HCT116 (cell line): Measurements from ENCODE around the gene LZTR1. TPM values are rescaled to one million over a fixed set of nuclear protein-coding genes. Genes with fewer than 3 reads are reported as not detected.
A peak's percentile ranks its signal among the peaks of the same experiment; 100 is the strongest.

Experiments
- ATAC-seq: fragments of 200-7000 bp; cut with Tn5 transposase; 2 replicates; pipeline ENCODE4 v1.9.1; 2020; ENCODE audit warnings: mild to moderate bottlenecking, moderate library complexity
- BruUV-seq: library from RNA; stranded (reverse); fragments of 400-500 nt; replicated peaks from 2 replicates; lab custom pipeline; 2021; lab: Mats Ljungman, UMichigan
- CTCF ChIA-PET: fragments of 300-600 bp; sonication (Branson Sonifier 250); formaldehyde crosslinking; loops from one replicate; lab custom pipeline; 2021; ENCODE audit warnings: antibody characterized with exemption; lab: Charles Lee
- POLR2A ChIA-PET: fragments of 300-600, 350-600 bp; sonication (Branson Sonifier 250); formaldehyde crosslinking; loops from one replicate; lab custom pipeline; 2021; ENCODE audit warnings: antibody characterized with exemption; lab: Charles Lee
- RAD21 ChIA-PET, 2 experiments: fragments of 300-600 bp; sonication (Branson Sonifier 250); formaldehyde crosslinking; loops; one replicate each; lab custom pipeline; 2023; ENCODE audit warnings: low total read pairs in 2 of 2; ENCODE audit not compliant: uncharacterized antibody in 2 of 2, unreplicated experiment in 2 of 2, low non-redundant PET in 1 of 2; lab: Charles Lee
- DNase-seq: peaks from one replicate; pipeline ENCODE4 v3.0.0-alpha.2; 2010; ENCODE audit warnings: low read depth, low spot score
- H2AFZ ChIP-seq: fragments of 200-600 bp; shearing (Covaris generic), sonication (generic); 2 replicates; pipeline ENCODE4 v1.6.1; 2017; ENCODE audit warnings: low read depth, mixed run types, mixed read lengths, antibody characterized with exemption, low read length; ENCODE audit not compliant: poor library complexity, severe bottlenecking
- H3K27ac ChIP-seq: 2 replicates; pipeline ENCODE4 v1.5.1; 2012; ENCODE audit warnings: low read depth, low read length
- H3K27me3 ChIP-seq: fragments of 200-600 bp; sonication (generic); 2 replicates; pipeline ENCODE4 v1.6.1; 2016; ENCODE audit warnings: mixed run types, low read length, mixed read lengths; ENCODE audit not compliant: insufficient read depth
- H3K36me3 ChIP-seq, 2 experiments: fragments of 200-500 bp in 1 of 2; fragments of 200-600 bp in 1 of 2; sonication (Bioruptor generic) in 1 of 2; sonication (generic) in 1 of 2; 2 replicates each; pipeline versions ENCODE4 v1.5.1 to v1.6.1; 2014 to 2016; ENCODE audit warnings: low read length in 2 of 2, inconsistent platforms in 1 of 2, mixed read lengths in 1 of 2, mixed run types in 1 of 2; ENCODE audit not compliant: insufficient read depth in 2 of 2, control insufficient read depth in 1 of 2
- H3K4me1 ChIP-seq, 2 experiments: fragments of 200-600 bp in 1 of 2; sonication (generic) in 1 of 2; 2 replicates each; pipeline versions ENCODE4 v1.5.1 to v1.6.1; 2012 to 2017; ENCODE audit warnings: low read length in 2 of 2, inconsistent platforms in 1 of 2, mild to moderate bottlenecking in 1 of 2, mixed read lengths in 1 of 2, mixed run types in 1 of 2, moderate library complexity in 1 of 2; ENCODE audit not compliant: insufficient read depth in 2 of 2, control insufficient read depth in 1 of 2
- H3K4me2 ChIP-seq: fragments of 200-600 bp; sonication (generic); 2 replicates; pipeline ENCODE4 v1.6.1; 2017; ENCODE audit warnings: mixed run types, low read length, mixed read lengths
- H3K4me3 ChIP-seq, 2 experiments: fragments of 200-600 bp in 1 of 2; sonication (generic) in 1 of 2; replicated peaks in 1 of 2; 2 replicates each; pipeline ENCODE4 v1.5.1; 2011 to 2016; ENCODE audit warnings: low read length in 2 of 2, control low read depth in 1 of 2, low read depth in 1 of 2, mild to moderate bottlenecking in 1 of 2, mixed read lengths in 1 of 2, mixed run types in 1 of 2
- H3K79me2 ChIP-seq: fragments of 200-600 bp; sonication (generic); 2 replicates; pipeline ENCODE4 v1.6.1; 2017; ENCODE audit warnings: mild to moderate bottlenecking, mixed run types, low read length, moderate library complexity, mixed read lengths; ENCODE audit not compliant: insufficient read depth
- H3K9ac ChIP-seq: fragments of 200-600 bp; sonication (generic); 2 replicates; pipeline ENCODE4 v1.6.1; 2016; ENCODE audit warnings: low read length, mixed read lengths
- H3K9me2 ChIP-seq: fragments of 200-600 bp; sonication (generic), shearing (Covaris generic); 2 replicates; pipeline ENCODE4 v1.6.1; 2017; ENCODE audit warnings: mixed run types, mild to moderate bottlenecking, moderate library complexity; ENCODE audit not compliant: insufficient read depth
- H3K9me3 ChIP-seq, 2 experiments: fragments of 200-500 bp in 1 of 2; fragments of 200-600 bp in 1 of 2; sonication (Bioruptor generic) in 1 of 2; sonication (generic) in 1 of 2; 2 replicates each; pipeline ENCODE4 v1.6.1; 2014 to 2017; ENCODE audit warnings: low read length in 2 of 2, mixed read lengths in 2 of 2, inconsistent platforms in 1 of 2, low read depth in 1 of 2, mild to moderate bottlenecking in 1 of 2, mixed run types in 1 of 2, moderate library complexity in 1 of 2; ENCODE audit not compliant: control insufficient read depth in 1 of 2, insufficient read depth in 1 of 2
- H4K20me1 ChIP-seq: fragments of 200-600 bp; sonication (generic), shearing (Covaris generic); 2 replicates; pipeline ENCODE4 v1.6.1; 2017; ENCODE audit warnings: mixed run types, mild to moderate bottlenecking, moderate library complexity; ENCODE audit not compliant: insufficient read depth
- CBX3 ChIP-seq: IDR thresholded peaks from 2 replicates; pipeline ENCODE4 v1.6.1; 2012; ENCODE audit warnings: low read depth
- EGR1 ChIP-seq: IDR thresholded peaks from 2 replicates; pipeline ENCODE4 v1.6.1; 2012; ENCODE audit warnings: low read depth
- ELF1 ChIP-seq: IDR thresholded peaks from 2 replicates; pipeline ENCODE4 v1.6.1; 2012; ENCODE audit warnings: low read depth, borderline replicate concordance
- EZH2 ChIP-seq: fragments of 200-600 bp; sonication (generic); IDR thresholded peaks from 2 replicates; pipeline ENCODE4 v1.6.1; 2017; ENCODE audit warnings: antibody characterized with exemption, mixed run types
- EZH2phosphoT487 ChIP-seq: fragments of 200-600 bp; IDR thresholded peaks from 2 replicates; pipeline ENCODE4 v1.6.1; 2018; ENCODE audit warnings: antibody characterized with exemption, borderline replicate concordance
- FOSL1 ChIP-seq: IDR thresholded peaks from 2 replicates; pipeline ENCODE4 v1.6.1; 2012; ENCODE audit warnings: low read depth
- POLR2A ChIP-seq: IDR thresholded peaks from 2 replicates; pipeline ENCODE4 v1.7.0; 2011; ENCODE audit warnings: borderline replicate concordance; ENCODE audit not compliant: insufficient read depth, insufficient read length; ENCODE audit errors: extremely low read depth
- POLR2AphosphoS5 ChIP-seq: IDR thresholded peaks from 2 replicates; pipeline ENCODE4 v1.6.1; 2011; ENCODE audit warnings: mild to moderate bottlenecking, low read depth, low read length, moderate library complexity
- SRF ChIP-seq: IDR thresholded peaks from 2 replicates; pipeline ENCODE4 v1.6.1; 2012; ENCODE audit warnings: low read depth
- TCF7L2 ChIP-seq: IDR thresholded peaks from 2 replicates; pipeline ENCODE4 v1.7.0; 2011; ENCODE audit warnings: borderline replicate concordance, inconsistent platforms; ENCODE audit not compliant: insufficient read depth, insufficient read length; ENCODE audit errors: extremely low read depth
- ZFX ChIP-seq: fragments of 450-650 bp; IDR thresholded peaks from 2 replicates; pipeline ENCODE4 v1.6.1; 2017
- ZNF274 ChIP-seq: fragments of 200-500 bp; sonication (Bioruptor generic); IDR thresholded peaks from 2 replicates; pipeline ENCODE4 v1.6.1; 2014; ENCODE audit warnings: mild to moderate bottlenecking, low read depth, low read length, inconsistent platforms
- intact Hi-C: fragments of 100-400 bp; cut with micrococcal nuclease; formaldehyde crosslinking; loops from 2 replicates; pipeline ENCODE4 v1.10.0; 2022
- total RNA-seq: library from RNA; stranded (reverse); gene quantifications from one replicate; pipeline ENCODE4 v1.2.1, GENCODE V29; 2021; ENCODE audit not compliant: unreplicated experiment
- TF ChIP-seq, protein P1 (sequence below): IDR thresholded peaks from 2 replicates; pipeline ENCODE4 v1.6.1; 2012
- TF ChIP-seq, protein P2 (sequence below): IDR thresholded peaks from 2 replicates; pipeline ENCODE4 v1.6.1; 2012
- TF ChIP-seq, protein P3 (sequence below): IDR thresholded peaks from 2 replicates; pipeline ENCODE4 v1.6.1; 2012; ENCODE audit warnings: low read depth
- TF ChIP-seq, protein P4 (sequence below), 3 experiments: fragments of 200-600 bp in 1 of 3; sonication (generic) in 1 of 3; IDR thresholded peaks in 2 of 3; conservative IDR thresholded peaks in 1 of 3; 2 replicates each; pipeline ENCODE4 v1.5.1; 2012 to 2017; ENCODE audit warnings: low read depth in 2 of 3, low read length in 2 of 3, antibody characterized with exemption in 1 of 3, borderline replicate concordance in 1 of 3, control low read depth in 1 of 3, mild to moderate bottlenecking in 1 of 3, mixed read lengths in 1 of 3, mixed run types in 1 of 3, moderate library complexity in 1 of 3; ENCODE audit not compliant: insufficient read depth in 1 of 3

LZTR1 gene
- total RNA-seq, 1 experiment from 2014 or later: 56.5 TPM

DNA sequence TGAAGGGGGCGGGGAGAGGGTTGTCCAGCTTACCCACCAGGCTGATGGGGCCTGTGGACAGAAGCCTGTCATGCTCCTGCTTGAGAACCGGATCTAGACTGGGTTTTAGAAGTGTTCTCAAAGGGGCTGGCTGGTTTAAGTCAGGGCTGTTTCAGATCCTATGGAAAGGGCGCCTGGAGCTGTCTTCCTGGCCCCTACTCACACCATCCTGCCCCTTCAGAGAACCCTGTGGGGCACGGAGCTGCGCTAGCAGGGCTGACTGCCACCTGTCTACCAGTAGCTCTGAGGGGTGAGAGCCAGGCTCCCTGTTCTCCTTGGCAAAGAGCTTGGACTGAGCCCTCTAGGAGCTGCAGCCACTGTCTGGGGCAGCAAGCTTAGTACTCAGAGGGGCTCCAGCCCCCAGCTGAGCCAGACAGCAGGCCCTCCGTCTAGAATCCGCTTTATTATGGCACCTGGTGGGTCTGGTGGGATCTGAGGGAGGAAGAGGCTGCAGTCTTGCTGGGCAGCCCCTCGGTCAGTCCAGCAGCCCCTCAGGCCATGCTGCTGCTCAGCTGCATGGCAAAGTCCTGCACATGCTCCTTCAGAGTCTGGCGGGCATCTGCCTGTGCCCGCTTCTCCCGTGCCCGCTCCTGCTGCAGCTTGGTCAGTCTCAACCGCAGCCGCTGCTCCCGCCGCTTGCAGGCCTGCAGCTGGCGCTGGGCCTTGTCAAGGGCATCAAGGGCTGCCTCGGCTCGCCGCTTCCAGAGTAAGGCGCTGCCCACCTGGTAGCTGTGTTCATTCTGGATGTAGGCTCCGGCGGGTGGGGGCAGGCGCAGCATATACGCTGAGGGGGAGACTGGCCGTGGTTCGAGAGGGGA lies 17.5 kb downstream of the LZTR1 start:
- Histone ChIP-seq H3K9me3 (no peaks in the 10 kb centered on the region), H3K4me3 (no peak overlapping the region), H2AFZ (no peak overlapping the region), H3K4me1 (peaks cover 17 to 28% of the 10 kb centered on the region in 2 experiments), H3K36me3 (peaks cover 3 to 11% of the 10 kb centered on the region in 2 experiments; a peak in 3 of 4 replicates), H3K9ac (0 out of 2 replicates have a peak overlapping the region, but pooled peaks have one; percentile 95), H3K9me2 (no peaks in the 10 kb centered on the region), H4K20me1 (no peaks in the 10 kb centered on the region), H3K4me2 (peak overlapping the region; percentile 86; the same call in 1 of the 2 replicates), H3K27me3 (no peaks in the 10 kb centered on the region), H3K79me2 (peaks cover 38% of the 10 kb centered on the region), H3K27ac (peak overlapping the region; percentile 97; the same call in 1 of the 2 replicates)
- ChIA-PET RAD21 (interaction anchor here in 1 of 2 experiments (0.6 kb wide), 1 partner anchor 13 kb away, joined by 3 read pairs; no protein-coding TSS in a partner anchor), POLR2A (interaction anchor here (0.7 kb wide), 1 partner anchor 103 kb away, joined by 4 read pairs; no protein-coding TSS in a partner anchor), CTCF (interaction anchor here (0.5 to 1.4 kb wide), 2 partner anchors 114 to 494 kb away, joined by 3 read pairs; no protein-coding TSS in a partner anchor)
- intact Hi-C loops: no loop called here
- TF ChIP-seq SRF (no peak), ZFX (no peak), POLR2A (no peak), ZNF274 (no peak), TCF7L2 (no peak), POLR2AphosphoS5 (no peak; the same call in 1 of the 2 replicates), ELF1 (no peak), CBX3 (no peak), EZH2phosphoT487 (no peak), EGR1 (no peak), FOSL1 (no peak), EZH2 (no peak)
- TF ChIP-seq, protein P1, sequence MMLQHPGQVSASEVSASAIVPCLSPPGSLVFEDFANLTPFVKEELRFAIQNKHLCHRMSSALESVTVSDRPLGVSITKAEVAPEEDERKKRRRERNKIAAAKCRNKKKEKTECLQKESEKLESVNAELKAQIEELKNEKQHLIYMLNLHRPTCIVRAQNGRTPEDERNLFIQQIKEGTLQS: no peak
- TF ChIP-seq, protein P2, sequence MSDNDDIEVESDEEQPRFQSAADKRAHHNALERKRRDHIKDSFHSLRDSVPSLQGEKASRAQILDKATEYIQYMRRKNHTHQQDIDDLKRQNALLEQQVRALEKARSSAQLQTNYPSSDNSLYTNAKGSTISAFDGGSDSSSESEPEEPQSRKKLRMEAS: no peak
- TF ChIP-seq, protein P3, sequence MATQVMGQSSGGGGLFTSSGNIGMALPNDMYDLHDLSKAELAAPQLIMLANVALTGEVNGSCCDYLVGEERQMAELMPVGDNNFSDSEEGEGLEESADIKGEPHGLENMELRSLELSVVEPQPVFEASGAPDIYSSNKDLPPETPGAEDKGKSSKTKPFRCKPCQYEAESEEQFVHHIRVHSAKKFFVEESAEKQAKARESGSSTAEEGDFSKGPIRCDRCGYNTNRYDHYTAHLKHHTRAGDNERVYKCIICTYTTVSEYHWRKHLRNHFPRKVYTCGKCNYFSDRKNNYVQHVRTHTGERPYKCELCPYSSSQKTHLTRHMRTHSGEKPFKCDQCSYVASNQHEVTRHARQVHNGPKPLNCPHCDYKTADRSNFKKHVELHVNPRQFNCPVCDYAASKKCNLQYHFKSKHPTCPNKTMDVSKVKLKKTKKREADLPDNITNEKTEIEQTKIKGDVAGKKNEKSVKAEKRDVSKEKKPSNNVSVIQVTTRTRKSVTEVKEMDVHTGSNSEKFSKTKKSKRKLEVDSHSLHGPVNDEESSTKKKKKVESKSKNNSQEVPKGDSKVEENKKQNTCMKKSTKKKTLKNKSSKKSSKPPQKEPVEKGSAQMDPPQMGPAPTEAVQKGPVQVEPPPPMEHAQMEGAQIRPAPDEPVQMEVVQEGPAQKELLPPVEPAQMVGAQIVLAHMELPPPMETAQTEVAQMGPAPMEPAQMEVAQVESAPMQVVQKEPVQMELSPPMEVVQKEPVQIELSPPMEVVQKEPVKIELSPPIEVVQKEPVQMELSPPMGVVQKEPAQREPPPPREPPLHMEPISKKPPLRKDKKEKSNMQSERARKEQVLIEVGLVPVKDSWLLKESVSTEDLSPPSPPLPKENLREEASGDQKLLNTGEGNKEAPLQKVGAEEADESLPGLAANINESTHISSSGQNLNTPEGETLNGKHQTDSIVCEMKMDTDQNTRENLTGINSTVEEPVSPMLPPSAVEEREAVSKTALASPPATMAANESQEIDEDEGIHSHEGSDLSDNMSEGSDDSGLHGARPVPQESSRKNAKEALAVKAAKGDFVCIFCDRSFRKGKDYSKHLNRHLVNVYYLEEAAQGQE: no peak
- TF ChIP-seq, protein P4, sequence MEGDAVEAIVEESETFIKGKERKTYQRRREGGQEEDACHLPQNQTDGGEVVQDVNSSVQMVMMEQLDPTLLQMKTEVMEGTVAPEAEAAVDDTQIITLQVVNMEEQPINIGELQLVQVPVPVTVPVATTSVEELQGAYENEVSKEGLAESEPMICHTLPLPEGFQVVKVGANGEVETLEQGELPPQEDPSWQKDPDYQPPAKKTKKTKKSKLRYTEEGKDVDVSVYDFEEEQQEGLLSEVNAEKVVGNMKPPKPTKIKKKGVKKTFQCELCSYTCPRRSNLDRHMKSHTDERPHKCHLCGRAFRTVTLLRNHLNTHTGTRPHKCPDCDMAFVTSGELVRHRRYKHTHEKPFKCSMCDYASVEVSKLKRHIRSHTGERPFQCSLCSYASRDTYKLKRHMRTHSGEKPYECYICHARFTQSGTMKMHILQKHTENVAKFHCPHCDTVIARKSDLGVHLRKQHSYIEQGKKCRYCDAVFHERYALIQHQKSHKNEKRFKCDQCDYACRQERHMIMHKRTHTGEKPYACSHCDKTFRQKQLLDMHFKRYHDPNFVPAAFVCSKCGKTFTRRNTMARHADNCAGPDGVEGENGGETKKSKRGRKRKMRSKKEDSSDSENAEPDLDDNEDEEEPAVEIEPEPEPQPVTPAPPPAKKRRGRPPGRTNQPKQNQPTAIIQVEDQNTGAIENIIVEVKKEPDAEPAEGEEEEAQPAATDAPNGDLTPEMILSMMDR (IDR thresholded peaks at IDR 0.05 in 2 of 3, conservative IDR thresholded peaks at IDR 0.05 in 1 of 3; ENCODE audit: borderline replicate concordance in 1 of 3, insufficient read depth in 1 of 3, low read depth in 2 of 3, low read length in 2 of 3): no peak
- DNase-seq: no peak
- no TSS peak for BruUV-seq
- ATAC-seq: no peak
